Fibroblast of villous mesenchyme (primary cell): ENCODE results near the gene LSP1. TPM values are rescaled to one million over a fixed set of nuclear protein-coding genes. Genes with fewer than 3 reads are reported as not detected.

Experiments used
- DNase-seq: peaks from one replicate; pipeline ENCODE4 v3.0.0-alpha.2; 2010; ENCODE audit warnings: low read depth
- H3K4me3 ChIP-seq: 2 replicates; pipeline ENCODE4 v1.5.1; 2011; ENCODE audit warnings: low read depth, mild to moderate bottlenecking, low read length
- total RNA-seq: library from RNA; depleted of rRNA; stranded (reverse); fragments of >200 nt; gene quantifications from 2 replicates; pipeline ENCODE4 v1.2.3, GENCODE V29; 2012
- TF ChIP-seq, protein P1 (sequence below): IDR thresholded peaks from 2 replicates; pipeline ENCODE4 v1.5.1; 2012; ENCODE audit warnings: low read depth, mild to moderate bottlenecking, low read length; ENCODE audit not compliant: insufficient read depth

The LSP1 gene
- total RNA-seq, 1 donor: not detected

DNA sequence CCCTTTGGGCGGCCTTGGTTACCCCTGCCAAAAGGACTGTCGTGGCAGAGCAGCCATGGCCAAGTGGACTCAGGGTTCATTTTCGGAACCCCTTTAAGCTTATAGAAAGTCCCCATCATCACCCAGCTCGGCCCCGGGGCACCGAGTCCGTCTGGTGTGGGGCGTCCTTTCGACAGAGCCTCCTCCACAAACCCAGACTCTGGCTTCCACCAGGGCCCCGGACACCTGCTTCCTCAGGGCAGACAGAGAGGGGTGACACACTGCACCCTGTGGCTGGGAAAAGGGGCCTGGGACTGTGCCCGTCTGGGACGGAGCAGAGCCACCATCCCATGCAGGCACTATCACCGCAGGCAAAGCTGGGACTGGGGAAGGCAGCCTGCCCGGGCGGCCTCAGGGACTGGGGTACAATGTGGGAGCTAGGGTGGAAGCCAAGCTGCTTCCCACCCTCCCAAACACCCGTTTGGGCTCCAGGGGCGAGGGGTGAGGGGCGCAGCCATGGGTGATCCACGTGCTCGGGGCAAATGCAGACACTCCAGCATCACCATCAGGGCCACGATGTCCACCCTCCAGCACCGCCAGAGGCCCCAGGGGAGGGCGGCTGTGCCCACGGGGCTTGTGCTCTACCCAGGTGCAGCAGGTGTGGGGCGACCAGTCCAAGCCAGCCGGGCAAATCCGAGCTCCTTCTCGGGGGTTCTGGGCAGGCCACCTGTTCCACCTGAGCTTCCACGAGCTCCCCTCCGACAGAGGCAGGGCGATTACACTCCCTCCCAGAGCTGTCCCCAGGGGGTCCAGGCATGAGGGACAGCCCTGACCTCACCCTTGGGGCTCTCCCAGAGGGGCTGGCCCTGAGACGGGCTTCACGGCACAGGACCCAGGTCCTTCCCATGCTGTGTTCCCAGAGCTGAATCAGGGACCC lies 82.5 kb downstream of the LSP1 start:
- no peak for DNase-seq
- TF ChIP-seq, protein P1, sequence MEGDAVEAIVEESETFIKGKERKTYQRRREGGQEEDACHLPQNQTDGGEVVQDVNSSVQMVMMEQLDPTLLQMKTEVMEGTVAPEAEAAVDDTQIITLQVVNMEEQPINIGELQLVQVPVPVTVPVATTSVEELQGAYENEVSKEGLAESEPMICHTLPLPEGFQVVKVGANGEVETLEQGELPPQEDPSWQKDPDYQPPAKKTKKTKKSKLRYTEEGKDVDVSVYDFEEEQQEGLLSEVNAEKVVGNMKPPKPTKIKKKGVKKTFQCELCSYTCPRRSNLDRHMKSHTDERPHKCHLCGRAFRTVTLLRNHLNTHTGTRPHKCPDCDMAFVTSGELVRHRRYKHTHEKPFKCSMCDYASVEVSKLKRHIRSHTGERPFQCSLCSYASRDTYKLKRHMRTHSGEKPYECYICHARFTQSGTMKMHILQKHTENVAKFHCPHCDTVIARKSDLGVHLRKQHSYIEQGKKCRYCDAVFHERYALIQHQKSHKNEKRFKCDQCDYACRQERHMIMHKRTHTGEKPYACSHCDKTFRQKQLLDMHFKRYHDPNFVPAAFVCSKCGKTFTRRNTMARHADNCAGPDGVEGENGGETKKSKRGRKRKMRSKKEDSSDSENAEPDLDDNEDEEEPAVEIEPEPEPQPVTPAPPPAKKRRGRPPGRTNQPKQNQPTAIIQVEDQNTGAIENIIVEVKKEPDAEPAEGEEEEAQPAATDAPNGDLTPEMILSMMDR: no peak
- no peak overlapping the region for H3K4me3 ChIP-seq

- no peak for DNase-seq
- TF ChIP-seq, protein P1: no peak
- no peak overlapping the region for H3K4me3 ChIP-seq
Measured at GRCh38 chr11:1936072-1936780, 83.3 kb downstream of the LSP1 start.

DNA sequence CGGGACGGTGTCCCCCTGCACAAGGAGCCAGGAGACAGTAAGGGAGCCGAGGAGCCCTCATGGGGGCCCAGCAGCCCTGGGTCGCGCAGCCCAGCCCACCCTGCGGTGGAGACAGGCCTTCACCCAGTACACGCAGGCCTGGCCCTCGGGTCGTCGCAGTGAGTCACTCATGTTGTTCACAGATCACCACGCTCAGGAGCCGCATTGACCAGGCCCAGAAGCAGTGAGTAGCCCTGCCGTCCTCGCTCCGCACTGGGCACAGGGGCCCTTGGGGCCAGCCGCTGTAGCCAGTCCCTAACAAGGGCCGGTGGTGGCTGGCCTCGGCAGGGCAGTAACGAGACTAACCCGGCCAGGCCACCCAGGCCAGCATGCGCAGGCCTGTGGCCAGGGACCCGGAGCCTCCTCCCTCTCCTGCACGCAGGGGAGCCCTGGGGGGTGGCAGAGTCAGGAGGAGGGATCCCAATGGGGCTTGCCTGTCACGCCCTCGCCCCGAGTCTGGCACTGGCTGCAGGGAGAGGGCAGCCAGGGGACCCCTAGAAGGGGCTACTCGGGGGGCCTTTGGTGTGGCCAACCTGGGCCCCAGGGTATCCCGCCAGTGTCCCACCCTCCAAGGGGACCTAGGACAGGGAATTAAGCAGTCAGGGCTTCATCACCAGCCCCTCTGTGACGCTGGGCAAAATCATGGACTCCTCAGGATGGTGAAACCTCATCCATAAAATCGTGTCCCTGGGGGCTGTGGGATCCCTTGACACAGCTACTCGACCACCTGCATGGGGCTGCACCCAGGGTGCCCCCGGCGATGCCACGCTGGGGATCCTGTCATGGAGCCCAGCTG lies 84.1 kb downstream of the LSP1 start:
- TF ChIP-seq, protein P1: no peak
- H3K4me3 ChIP-seq: no peak overlapping the region
- DNase-seq: no peak

DNA sequence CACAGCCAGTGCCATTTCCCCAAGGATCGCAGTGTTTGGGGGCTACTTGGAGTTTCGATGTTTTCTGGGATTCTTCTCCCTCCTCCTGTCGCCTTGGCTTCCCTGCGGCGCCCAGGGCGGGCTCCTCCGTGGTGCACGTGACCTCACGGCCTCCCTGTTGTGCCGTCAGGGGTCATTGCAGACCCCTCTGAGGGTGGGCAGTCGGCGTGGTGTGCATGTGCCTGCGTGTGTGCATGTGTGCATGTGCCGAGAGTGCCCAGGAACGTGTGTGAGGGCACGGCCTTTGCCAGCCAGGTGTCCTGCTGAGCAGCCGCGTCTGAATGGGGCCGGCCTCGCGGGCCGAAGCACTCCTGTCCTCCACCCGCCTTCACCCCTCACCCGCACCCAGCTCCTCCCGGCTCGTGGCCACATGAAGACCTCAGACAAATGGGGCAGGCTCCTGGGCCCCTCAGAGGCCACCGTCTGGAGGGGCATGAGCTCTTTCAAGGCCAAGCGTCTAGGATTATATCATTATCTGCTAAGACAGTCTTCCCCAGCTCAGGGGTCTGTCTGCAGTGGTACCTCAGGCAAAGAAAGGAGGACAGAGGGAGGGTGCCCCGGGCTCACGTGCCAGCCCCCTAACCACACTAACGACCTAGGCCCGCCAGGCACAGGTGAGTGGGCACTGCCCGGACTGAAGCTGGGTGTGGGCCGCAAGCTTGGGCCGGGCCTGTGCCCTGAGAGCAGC lies 84.9 kb downstream of the LSP1 start:
- TF ChIP-seq, protein P1: no peak
- H3K4me3 ChIP-seq: no peak overlapping the region
- no peak for DNase-seq

GRCh38 chr11:1938343-1939005 lies 85.6 kb downstream of the LSP1 start:
- H3K4me3 ChIP-seq: no peak overlapping the region
- TF ChIP-seq, protein P1: no peak
- no peak for DNase-seq
